Measurements from ENCODE around the gene CRIP3.

Gene CRIP3

GRCh38 chr6:43273707-43274106, 34.9 kb downstream of the CRIP3 start:
- DNase-seq (ENCODE audit: low spot score): no peak

GRCh38 chr6:43271944-43272343, 36.7 kb downstream of the CRIP3 start:
- DNase-seq (ENCODE audit: low spot score): no peak

GRCh38 chr6:43271103-43271815, 37.4 kb downstream of the CRIP3 start:
- no peak for DNase-seq (ENCODE audit: low spot score)

- DNase-seq (ENCODE audit: low spot score): no peak
Observed at GRCh38 chr6:43269273-43270007, 39.2 kb downstream of the CRIP3 start.

GRCh38 chr6:43268782-43269272, 39.8 kb downstream of the CRIP3 start:
- no peak for DNase-seq (ENCODE audit: low spot score)

- DNase-seq (ENCODE audit: low spot score): no peak
Observed at GRCh38 chr6:43268355-43268700, 40.3 kb downstream of the CRIP3 start.

GRCh38 chr6:43267619-43268354, 40.8 kb downstream of the CRIP3 start:
- peak; percentile 84 for DNase-seq (ENCODE audit: low spot score)

- DNase-seq (ENCODE audit: low spot score): no peak
Observed at GRCh38 chr6:43265564-43265963, 43.1 kb downstream of the CRIP3 start.

- no peak for DNase-seq (ENCODE audit: low spot score)
Observed at GRCh38 chr6:43264599-43265145, 44.0 kb downstream of the CRIP3 start.

GRCh38 chr6:43263314-43264178, 45.1 kb downstream of the CRIP3 start:
- DNase-seq (ENCODE audit: low spot score): peak; percentile 94

- DNase-seq (ENCODE audit: low spot score): no peak
Observed at GRCh38 chr6:43262780-43263313, 45.8 kb downstream of the CRIP3 start.

- no peak for DNase-seq (ENCODE audit: low spot score)
Observed at GRCh38 chr6:43262000-43262779, 46.4 kb downstream of the CRIP3 start.

GRCh38 chr6:43261198-43261597, 47.4 kb downstream of the CRIP3 start:
- DNase-seq (ENCODE audit: low spot score): no peak

- DNase-seq (ENCODE audit: low spot score): no peak
Observed at GRCh38 chr6:43260791-43261190, 47.8 kb downstream of the CRIP3 start.

GRCh38 chr6:43258807-43259686, 49.6 kb downstream of the CRIP3 start:
- no peak for DNase-seq (ENCODE audit: low spot score)

GRCh38 chr6:43258180-43258579, 50.4 kb downstream of the CRIP3 start:
- DNase-seq (ENCODE audit: low spot score): no peak

- DNase-seq (ENCODE audit: low spot score): no peak
Observed at GRCh38 chr6:43257367-43258145, 51.1 kb downstream of the CRIP3 start.

- DNase-seq (ENCODE audit: low spot score): no peak
Observed at GRCh38 chr6:43256670-43257366, 51.8 kb downstream of the CRIP3 start.
